Activated T-helper 17 cell treated with anti-CD3 and anti-CD28 coated beads, Interleukin-2, amount 50 U/mL, for 72 hours (primary cell): ENCODE results near the gene MYMX. TPM values are rescaled to one million over a fixed set of nuclear protein-coding genes. Genes with fewer than 3 reads are reported as not detected.

Source experiments
- ATAC-seq: fragments of 150-1000 bp; cut with Tn5 transposase; replicated peaks from 2 replicates; pipeline ENCODE4 v1.10.0; 2021; ENCODE audit warnings: mild to moderate bottlenecking, moderate library complexity
- H3K27ac Mint-ChIP-seq: one replicate; pipeline ENCODE4 v1.8.0; 2022; ENCODE audit warnings: mixed read lengths
- H3K27me3 Mint-ChIP-seq: one replicate; pipeline ENCODE4 v1.8.0; 2022; ENCODE audit warnings: mixed read lengths
- H3K36me3 Mint-ChIP-seq: one replicate; pipeline ENCODE4 v1.8.0; 2022; ENCODE audit warnings: low read depth, mild to moderate bottlenecking, mixed read lengths
- H3K4me1 Mint-ChIP-seq: one replicate; pipeline ENCODE4 v1.8.0; 2022; ENCODE audit warnings: mixed read lengths
- H3K4me3 Mint-ChIP-seq: one replicate; pipeline ENCODE4 v1.8.0; 2022; ENCODE audit warnings: mild to moderate bottlenecking, mixed read lengths
- H3K9me3 Mint-ChIP-seq: one replicate; pipeline ENCODE4 v1.8.0; 2022; ENCODE audit warnings: mixed read lengths
- total RNA-seq, 2 donors: library from RNA; stranded (reverse); gene quantifications; one replicate each; pipeline ENCODE4 v1.2.3, GENCODE V29; 2022

MYMX gene
- total RNA-seq, 2 donors from 2014 or later: not detected

GRCh38 chr6:44199883-44200282, 16.8 kb upstream of the MYMX start:
- no peak overlapping the region for H3K27ac Mint-ChIP-seq
- no peaks in the 10 kb centered on the region for H3K36me3 Mint-ChIP-seq
- H3K9me3 Mint-ChIP-seq: no peaks in the 10 kb centered on the region
- peaks cover 7% of the 10 kb centered on the region for H3K27me3 Mint-ChIP-seq
- ATAC-seq: no peak
- no peaks in the 10 kb centered on the region for H3K4me1 Mint-ChIP-seq
- no peak overlapping the region for H3K4me3 Mint-ChIP-seq

- Mint-ChIP-seq H3K27ac (no peak overlapping the region), H3K4me1 (no peaks in the 10 kb centered on the region), H3K27me3 (peaks cover 7% of the 10 kb centered on the region), H3K4me3 (no peak overlapping the region), H3K36me3 (no peaks in the 10 kb centered on the region), H3K9me3 (no peaks in the 10 kb centered on the region)
- no peak for ATAC-seq
These were observed 15.5 kb upstream of the MYMX start for GRCh38 chr6:44201200-44201599.

DNA sequence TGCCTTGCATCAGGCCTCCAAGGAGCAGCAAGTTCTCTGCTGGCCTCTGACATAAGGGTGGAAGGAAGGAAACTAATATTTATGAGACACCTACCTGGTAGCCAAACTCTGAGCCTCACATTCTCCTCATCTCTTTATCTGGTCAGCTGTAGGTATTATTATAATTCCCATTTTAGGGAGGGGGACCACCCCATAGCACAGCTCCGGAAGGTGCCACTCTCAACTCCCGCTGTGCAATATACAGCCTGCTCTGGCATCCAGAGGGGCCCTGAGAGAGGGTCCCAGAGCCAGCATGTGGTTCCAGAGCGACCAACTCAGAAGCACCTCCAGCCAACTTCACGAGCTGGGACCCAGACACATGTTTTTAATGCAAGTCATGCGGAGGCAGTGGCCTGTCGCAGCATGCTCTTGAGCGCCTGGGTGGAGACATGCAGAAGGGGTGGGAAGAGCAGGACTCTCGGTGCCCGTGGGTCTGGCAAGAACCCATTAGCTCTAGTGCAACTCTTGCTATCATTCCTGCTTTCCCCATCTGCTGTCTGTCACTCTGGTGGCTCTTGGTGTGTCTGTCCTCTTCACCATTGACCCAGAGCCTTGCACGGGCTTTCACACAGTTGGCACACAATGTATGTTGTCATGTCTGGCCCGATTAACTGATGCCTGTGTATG, 15.0 kb upstream of the MYMX start:
- no peaks in the 10 kb centered on the region for H3K4me1 Mint-ChIP-seq
- ATAC-seq: no peak
- no peak overlapping the region for H3K27ac Mint-ChIP-seq
- no peak overlapping the region for H3K4me3 Mint-ChIP-seq
- H3K36me3 Mint-ChIP-seq: no peaks in the 10 kb centered on the region
- H3K9me3 Mint-ChIP-seq: no peaks in the 10 kb centered on the region
- H3K27me3 Mint-ChIP-seq: peaks cover 7% of the 10 kb centered on the region

DNA sequence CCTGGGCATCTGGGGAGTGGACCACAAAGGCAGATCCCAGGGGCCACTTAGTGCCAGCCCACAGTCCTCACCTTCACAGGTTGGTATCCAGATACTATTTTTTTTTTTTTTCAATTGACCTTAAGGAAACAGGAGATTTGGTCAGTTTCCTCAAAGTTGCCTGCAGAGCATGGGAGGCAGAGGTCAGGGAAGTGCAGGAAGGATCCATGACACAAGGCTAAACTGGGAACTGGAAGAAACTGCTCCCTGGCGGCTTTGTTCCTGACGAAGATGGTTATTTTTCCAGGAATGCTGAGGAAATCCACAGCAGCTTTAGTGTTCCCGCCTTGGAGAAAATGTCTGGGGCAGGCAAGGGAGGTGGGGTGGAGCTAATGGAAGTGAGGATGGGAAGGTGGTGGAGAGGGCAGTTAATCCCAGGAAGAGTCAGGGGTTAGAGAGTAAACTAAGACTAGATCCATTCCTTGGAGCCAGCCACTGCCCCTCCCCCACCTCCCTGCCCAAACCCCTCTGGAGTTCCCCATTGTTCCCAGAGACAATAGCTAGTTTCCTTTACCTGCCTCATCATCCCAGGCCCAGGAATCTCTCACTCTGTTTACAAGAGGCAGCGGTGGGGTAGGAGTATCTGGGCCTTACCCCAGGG, 14.3 kb upstream of the MYMX start:
- Mint-ChIP-seq H3K27ac (no peak overlapping the region), H3K4me3 (no peak overlapping the region), H3K4me1 (no peaks in the 10 kb centered on the region), H3K36me3 (no peaks in the 10 kb centered on the region), H3K9me3 (no peaks in the 10 kb centered on the region), H3K27me3 (peaks cover 7% of the 10 kb centered on the region)
- ATAC-seq: no peak

- Mint-ChIP-seq H3K9me3 (no peaks in the 10 kb centered on the region), H3K4me3 (no peak overlapping the region), H3K27me3 (peaks cover 7% of the 10 kb centered on the region), H3K36me3 (no peaks in the 10 kb centered on the region), H3K4me1 (no peaks in the 10 kb centered on the region), H3K27ac (no peak overlapping the region)
- no peak for ATAC-seq
These were observed 13.6 kb upstream of the MYMX start for GRCh38 chr6:44202972-44203750.

- no peak overlapping the region for H3K4me3 Mint-ChIP-seq
- no peaks in the 10 kb centered on the region for H3K9me3 Mint-ChIP-seq
- peaks cover 9% of the 10 kb centered on the region for H3K27me3 Mint-ChIP-seq
- H3K4me1 Mint-ChIP-seq: no peaks in the 10 kb centered on the region
- H3K36me3 Mint-ChIP-seq: no peaks in the 10 kb centered on the region
- H3K27ac Mint-ChIP-seq: no peak overlapping the region
- ATAC-seq: no peak
These were observed 12.8 kb upstream of the MYMX start for GRCh38 chr6:44203955-44204354.

GRCh38 chr6:44207966-44208365, 8.8 kb upstream of the MYMX start:
- no peak for ATAC-seq
- H3K36me3 Mint-ChIP-seq: no peaks in the 10 kb centered on the region
- H3K27ac Mint-ChIP-seq: no peak overlapping the region
- peaks cover 5% of the 10 kb centered on the region for H3K27me3 Mint-ChIP-seq
- no peaks in the 10 kb centered on the region for H3K4me1 Mint-ChIP-seq
- no peaks in the 10 kb centered on the region for H3K9me3 Mint-ChIP-seq
- H3K4me3 Mint-ChIP-seq: no peak overlapping the region

DNA sequence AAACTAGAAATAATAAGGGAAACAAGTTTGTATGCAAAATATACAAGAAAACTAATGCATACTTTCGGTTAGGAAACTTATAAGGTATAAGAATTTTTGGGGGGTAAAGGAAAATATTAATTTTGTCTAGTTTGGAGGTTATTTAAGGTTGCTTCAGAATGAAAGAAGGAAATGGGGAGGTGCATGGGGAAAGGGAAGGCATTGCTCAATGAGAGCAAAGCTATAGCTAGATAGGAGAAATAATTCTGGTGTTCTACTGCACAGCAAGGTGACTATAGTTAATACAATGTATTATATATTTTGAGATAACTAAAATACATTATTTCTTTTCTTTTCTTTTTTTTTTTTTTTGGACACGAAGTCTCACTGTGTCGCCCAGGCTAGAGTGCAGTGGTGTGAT, 5.4 kb upstream of the MYMX start:
- no peaks in the 10 kb centered on the region for H3K36me3 Mint-ChIP-seq
- H3K27me3 Mint-ChIP-seq: peaks cover 5% of the 10 kb centered on the region
- H3K27ac Mint-ChIP-seq: no peak overlapping the region
- no peak overlapping the region for H3K4me3 Mint-ChIP-seq
- ATAC-seq: no peak
- H3K9me3 Mint-ChIP-seq: no peaks in the 10 kb centered on the region
- H3K4me1 Mint-ChIP-seq: no peaks in the 10 kb centered on the region

- Mint-ChIP-seq H3K4me1 (no peaks in the 10 kb centered on the region), H3K27me3 (peaks cover 3% of the 10 kb centered on the region), H3K4me3 (no peak overlapping the region), H3K36me3 (no peaks in the 10 kb centered on the region), H3K27ac (no peak overlapping the region), H3K9me3 (no peaks in the 10 kb centered on the region)
- ATAC-seq: no peak
These were observed 2.4 kb upstream of the MYMX start for GRCh38 chr6:44214307-44214706.

DNA sequence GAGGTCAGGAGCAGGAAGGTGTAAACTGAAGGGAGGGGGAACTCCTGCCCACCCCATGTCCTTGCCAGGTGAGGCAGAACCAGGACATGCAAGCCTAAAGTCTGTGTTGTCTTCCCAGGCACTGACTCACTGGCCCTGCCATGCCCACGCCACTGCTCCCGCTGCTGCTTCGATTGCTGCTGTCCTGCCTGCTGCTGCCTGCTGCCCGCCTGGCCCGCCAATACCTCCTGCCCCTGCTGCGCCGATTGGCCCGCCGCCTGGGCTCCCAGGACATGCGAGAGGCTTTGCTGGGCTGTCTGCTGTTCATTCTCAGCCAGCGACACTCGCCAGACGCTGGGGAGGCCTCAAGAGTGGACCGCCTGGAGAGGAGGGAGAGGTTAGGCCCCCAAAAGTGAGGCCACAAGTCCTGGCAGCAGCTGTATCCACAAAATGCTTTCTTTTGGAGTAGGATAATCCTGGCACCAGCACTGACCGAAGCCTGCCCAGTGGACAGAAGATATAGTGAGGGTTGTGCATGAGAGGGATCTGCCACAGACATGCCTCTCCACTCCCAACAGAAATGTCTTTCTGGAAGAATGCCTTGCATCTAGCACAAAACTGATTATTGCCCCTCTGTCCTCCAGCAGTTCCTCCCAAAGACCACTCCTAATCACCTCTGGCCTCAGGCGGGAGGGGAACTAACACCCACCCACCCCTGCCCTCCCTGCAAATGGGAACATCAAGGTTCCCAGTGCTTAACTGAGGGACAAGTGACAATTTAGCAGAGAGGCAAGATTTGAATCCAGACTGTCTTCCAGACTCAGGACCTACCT, 812 bp downstream of the MYMX start:
- H3K36me3 Mint-ChIP-seq: no peaks in the 10 kb centered on the region
- no peaks in the 10 kb centered on the region for H3K4me1 Mint-ChIP-seq
- ATAC-seq: no peak
- peaks cover 3% of the 10 kb centered on the region for H3K27me3 Mint-ChIP-seq
- no peaks in the 10 kb centered on the region for H3K9me3 Mint-ChIP-seq
- H3K27ac Mint-ChIP-seq: no peak overlapping the region
- H3K4me3 Mint-ChIP-seq: no peak overlapping the region

DNA sequence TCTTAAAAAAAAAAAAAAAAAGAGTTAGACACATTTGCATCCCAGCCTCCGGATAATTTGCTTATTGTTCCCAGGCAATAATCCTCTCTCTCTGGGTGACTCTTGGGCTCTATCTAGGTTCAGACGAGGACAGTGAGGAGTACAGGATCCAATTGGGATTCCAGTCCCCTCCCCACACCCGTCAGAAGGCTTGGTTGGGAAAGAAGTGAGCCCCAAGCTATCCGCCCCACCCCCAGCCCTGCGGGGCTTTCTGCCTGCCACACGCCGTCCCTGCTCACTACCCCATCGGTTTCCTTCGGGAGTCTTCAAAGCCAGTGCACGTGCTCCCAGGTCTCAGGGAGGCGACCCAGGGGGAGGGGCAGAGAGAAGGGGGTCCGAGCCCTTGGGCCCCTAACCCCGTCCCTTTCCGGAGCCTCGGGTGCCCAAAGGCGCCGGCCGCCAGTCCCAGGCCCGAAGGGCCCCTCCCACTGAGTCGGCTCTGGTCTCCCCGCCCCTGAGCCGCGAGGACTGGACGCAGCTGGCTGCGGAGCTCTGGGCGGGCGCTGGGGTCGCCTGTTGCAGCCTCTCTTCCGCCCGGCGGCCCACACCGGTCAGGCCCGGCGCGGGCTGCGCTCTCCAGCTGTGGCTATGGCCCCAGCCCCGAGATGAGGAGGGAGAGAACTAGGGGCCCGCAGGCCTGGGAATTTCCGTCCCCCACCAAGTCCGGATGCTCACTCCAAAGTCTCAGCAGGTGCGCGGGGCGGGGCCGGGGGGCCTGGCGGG, 2.5 kb downstream of the MYMX start:
- H3K36me3 Mint-ChIP-seq: peaks cover under 1% of the 10 kb centered on the region
- no peaks in the 10 kb centered on the region for H3K9me3 Mint-ChIP-seq
- peak; percentile 9 for ATAC-seq
- peaks cover 8% of the 10 kb centered on the region for H3K4me1 Mint-ChIP-seq
- H3K4me3 Mint-ChIP-seq: peak overlapping the region; percentile 25
- H3K27ac Mint-ChIP-seq: no peak overlapping the region
- H3K27me3 Mint-ChIP-seq: peaks cover 3% of the 10 kb centered on the region

GRCh38 chr6:44219815-44220784, 3.4 kb downstream of the MYMX start:
- H3K4me3 Mint-ChIP-seq: peak overlapping the region; percentile 25
- H3K9me3 Mint-ChIP-seq: no peaks in the 10 kb centered on the region
- no peak overlapping the region for H3K27ac Mint-ChIP-seq
- peaks cover 3% of the 10 kb centered on the region for H3K27me3 Mint-ChIP-seq
- no peak for ATAC-seq
- peaks cover 8% of the 10 kb centered on the region for H3K36me3 Mint-ChIP-seq
- H3K4me1 Mint-ChIP-seq: peaks cover 16% of the 10 kb centered on the region

DNA sequence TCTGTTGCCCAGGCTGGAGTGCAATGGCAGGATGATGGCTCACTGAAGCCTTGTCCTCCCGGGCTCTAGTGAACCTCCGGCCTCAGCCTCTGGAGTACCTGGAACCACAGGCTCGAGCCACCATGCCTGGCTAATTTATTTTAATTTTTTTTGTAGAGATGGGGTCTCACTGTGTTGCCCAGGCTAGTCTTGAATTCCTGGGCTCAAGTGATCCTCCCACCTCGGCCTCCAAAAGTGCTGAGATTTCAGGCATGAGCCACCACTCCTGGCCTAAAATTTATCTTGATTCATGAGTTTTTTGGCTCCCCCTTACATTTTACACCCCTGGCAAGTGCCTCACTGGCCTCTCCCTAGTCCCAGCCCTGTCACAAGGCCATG, 4.2 kb downstream of the MYMX start:
- Mint-ChIP-seq H3K27me3 (peaks cover 3% of the 10 kb centered on the region), H3K9me3 (no peaks in the 10 kb centered on the region), H3K36me3 (peaks cover 8% of the 10 kb centered on the region), H3K27ac (peak overlapping the region; percentile 8), H3K4me1 (peaks cover 16% of the 10 kb centered on the region), H3K4me3 (peak overlapping the region; percentile 1)
- no peak for ATAC-seq
